ENCODE measurements around the gene PLPPR3.

Gene PLPPR3

DNA sequence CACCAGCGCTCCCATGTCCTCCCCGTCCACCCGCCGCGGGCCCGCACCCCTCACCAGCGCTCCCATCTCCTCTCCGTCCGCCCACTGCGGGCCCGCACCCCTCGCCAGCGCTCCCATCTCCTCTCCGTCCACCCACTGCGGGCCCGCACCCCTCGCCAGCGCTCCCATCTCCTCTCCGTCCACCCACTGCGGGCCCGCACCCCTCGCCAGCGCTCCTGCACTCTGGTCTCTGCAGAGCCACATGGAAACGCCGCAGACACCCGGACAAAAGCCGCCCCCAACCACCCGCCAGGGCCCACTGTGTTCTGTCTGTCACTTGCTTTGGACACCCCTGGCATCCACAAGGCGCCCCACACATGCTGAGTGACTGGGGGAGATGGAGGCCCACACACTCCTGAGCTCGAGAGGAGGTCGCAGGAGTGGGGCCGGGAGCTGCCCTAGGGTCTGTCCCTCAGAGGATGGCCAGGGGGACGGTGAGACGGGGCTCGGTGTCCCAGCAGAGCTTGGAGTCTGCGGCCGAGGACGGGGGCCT is 45.1 kb upstream of the PLPPR3 start (continued):
- TF ChIP-seq, protein P1, sequence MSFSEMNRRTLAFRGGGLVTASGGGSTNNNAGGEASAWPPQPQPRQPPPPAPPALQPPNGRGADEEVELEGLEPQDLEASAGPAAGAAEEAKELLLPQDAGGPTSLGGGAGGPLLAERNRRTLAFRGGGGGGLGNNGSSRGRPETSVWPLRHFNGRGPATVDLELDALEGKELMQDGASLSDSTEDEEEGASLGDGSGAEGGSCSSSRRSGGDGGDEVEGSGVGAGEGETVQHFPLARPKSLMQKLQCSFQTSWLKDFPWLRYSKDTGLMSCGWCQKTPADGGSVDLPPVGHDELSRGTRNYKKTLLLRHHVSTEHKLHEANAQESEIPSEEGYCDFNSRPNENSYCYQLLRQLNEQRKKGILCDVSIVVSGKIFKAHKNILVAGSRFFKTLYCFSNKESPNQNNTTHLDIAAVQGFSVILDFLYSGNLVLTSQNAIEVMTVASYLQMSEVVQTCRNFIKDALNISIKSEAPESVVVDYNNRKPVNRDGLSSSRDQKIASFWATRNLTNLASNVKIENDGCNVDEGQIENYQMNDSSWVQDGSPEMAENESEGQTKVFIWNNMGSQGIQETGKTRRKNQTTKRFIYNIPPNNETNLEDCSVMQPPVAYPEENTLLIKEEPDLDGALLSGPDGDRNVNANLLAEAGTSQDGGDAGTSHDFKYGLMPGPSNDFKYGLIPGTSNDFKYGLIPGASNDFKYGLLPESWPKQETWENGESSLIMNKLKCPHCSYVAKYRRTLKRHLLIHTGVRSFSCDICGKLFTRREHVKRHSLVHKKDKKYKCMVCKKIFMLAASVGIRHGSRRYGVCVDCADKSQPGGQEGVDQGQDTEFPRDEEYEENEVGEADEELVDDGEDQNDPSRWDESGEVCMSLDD (tag by site-specific recombination; IDR thresholded peaks at IDR 0.05): no peak

DNA sequence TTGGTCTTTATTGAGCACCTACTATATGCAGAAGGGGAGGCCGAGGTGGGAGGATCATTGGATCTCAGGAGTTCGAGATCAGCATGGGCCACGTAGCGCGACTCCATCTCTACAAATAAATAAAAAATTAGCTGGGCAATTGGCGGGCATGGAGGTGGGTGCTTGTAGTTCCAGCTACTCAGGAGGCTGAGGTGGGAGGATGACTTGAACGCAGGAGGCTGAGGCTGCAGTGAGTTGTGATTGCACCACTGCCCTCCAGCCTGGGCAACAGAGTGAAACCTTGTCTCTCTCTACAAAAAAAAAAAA is 41.5 kb upstream of the PLPPR3 start:
- POLR2A ChIA-PET: interaction anchor here (0.5 to 1.4 kb wide), 3 partner anchors 15 to 289 kb away, joined by 3 to 6 read pairs (median 4); partner anchors contain the start of genes MED16 and RNU6-9
- Histone ChIP-seq H3K36me3 (ENCODE audit: control insufficient read depth in 2 of 2, insufficient read depth in 1 of 2, low read length in 2 of 2) (peaks cover 0 to 10% of the 10 kb centered on the region in 2 experiments; a peak in 1 of 3 replicates), H3K9me3 (ENCODE audit: control insufficient read depth, insufficient read depth, low read depth, low read length) (no peaks in the 10 kb centered on the region), H3K27ac (ENCODE audit: extremely low read depth, low read depth, low read length) (no peak overlapping the region), H3K4me1 (ENCODE audit: control insufficient read depth, insufficient read depth, low read length) (no peaks in the 10 kb centered on the region), H3K4me3 (ENCODE audit: low read depth, low read length) (no peak overlapping the region)
- TF ChIP-seq, protein P2, sequence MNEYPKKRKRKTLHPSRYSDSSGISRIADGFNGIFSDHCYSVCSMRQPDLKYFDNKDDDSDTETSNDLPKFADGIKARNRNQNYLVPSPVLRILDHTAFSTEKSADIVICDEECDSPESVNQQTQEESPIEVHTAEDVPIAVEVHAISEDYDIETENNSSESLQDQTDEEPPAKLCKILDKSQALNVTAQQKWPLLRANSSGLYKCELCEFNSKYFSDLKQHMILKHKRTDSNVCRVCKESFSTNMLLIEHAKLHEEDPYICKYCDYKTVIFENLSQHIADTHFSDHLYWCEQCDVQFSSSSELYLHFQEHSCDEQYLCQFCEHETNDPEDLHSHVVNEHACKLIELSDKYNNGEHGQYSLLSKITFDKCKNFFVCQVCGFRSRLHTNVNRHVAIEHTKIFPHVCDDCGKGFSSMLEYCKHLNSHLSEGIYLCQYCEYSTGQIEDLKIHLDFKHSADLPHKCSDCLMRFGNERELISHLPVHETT (tag by site-specific recombination; IDR thresholded peaks at IDR 0.05): no peak
- TF ChIP-seq KLF8 (tag by site-specific recombination; IDR thresholded peaks at IDR 0.05): 0 out of 2 replicates have a peak, but pooled peaks have one; percentile 10
- peak; percentile 79; the same call in 1 of the 2 replicates for TF ChIP-seq ZNF664 (tag by site-specific recombination; IDR thresholded peaks at IDR 0.05)
- TF ChIP-seq ZNF549 (tag by site-specific recombination; IDR thresholded peaks at IDR 0.05): no peak
- TF ChIP-seq, protein P3, sequence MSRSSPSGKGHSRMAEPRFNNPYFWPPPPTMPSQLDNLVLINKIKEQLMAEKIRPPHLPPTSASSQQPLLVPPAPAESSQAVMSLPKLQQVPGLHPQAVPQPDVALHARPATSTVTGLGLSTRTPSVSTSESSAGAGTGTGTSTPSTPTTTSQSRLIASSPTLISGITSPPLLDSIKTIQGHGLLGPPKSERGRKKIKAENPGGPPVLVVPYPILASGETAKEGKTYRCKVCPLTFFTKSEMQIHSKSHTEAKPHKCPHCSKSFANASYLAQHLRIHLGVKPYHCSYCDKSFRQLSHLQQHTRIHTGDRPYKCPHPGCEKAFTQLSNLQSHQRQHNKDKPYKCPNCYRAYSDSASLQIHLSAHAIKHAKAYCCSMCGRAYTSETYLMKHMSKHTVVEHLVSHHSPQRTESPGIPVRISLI (tag by site-specific recombination; IDR thresholded peaks at IDR 0.05): no peak
- TF ChIP-seq ZBTB8A (tag by site-specific recombination; IDR thresholded peaks at IDR 0.05): no peak
- TF ChIP-seq, protein P4, sequence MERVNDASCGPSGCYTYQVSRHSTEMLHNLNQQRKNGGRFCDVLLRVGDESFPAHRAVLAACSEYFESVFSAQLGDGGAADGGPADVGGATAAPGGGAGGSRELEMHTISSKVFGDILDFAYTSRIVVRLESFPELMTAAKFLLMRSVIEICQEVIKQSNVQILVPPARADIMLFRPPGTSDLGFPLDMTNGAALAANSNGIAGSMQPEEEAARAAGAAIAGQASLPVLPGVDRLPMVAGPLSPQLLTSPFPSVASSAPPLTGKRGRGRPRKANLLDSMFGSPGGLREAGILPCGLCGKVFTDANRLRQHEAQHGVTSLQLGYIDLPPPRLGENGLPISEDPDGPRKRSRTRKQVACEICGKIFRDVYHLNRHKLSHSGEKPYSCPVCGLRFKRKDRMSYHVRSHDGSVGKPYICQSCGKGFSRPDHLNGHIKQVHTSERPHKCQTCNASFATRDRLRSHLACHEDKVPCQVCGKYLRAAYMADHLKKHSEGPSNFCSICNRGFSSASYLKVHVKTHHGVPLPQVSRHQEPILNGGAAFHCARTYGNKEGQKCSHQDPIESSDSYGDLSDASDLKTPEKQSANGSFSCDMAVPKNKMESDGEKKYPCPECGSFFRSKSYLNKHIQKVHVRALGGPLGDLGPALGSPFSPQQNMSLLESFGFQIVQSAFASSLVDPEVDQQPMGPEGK (tag by site-specific recombination; IDR thresholded peaks at IDR 0.05): no peak
- no peak for TF ChIP-seq GLIS2 (tag by site-specific recombination; IDR thresholded peaks at IDR 0.05)
- no peak for TF ChIP-seq KLF9 (tag by site-specific recombination; IDR thresholded peaks at IDR 0.05; ENCODE audit: low read depth)
- TF ChIP-seq ZNF521 (tag by site-specific recombination; IDR thresholded peaks at IDR 0.05): no peak
- CTCF ChIA-PET: interaction anchor here (0.6 to 1.8 kb wide), 10 partner anchors 17 to 145 kb away, joined by 3 to 10 read pairs (median 4); partner anchors contain the start of gene RNU6-9

DNA sequence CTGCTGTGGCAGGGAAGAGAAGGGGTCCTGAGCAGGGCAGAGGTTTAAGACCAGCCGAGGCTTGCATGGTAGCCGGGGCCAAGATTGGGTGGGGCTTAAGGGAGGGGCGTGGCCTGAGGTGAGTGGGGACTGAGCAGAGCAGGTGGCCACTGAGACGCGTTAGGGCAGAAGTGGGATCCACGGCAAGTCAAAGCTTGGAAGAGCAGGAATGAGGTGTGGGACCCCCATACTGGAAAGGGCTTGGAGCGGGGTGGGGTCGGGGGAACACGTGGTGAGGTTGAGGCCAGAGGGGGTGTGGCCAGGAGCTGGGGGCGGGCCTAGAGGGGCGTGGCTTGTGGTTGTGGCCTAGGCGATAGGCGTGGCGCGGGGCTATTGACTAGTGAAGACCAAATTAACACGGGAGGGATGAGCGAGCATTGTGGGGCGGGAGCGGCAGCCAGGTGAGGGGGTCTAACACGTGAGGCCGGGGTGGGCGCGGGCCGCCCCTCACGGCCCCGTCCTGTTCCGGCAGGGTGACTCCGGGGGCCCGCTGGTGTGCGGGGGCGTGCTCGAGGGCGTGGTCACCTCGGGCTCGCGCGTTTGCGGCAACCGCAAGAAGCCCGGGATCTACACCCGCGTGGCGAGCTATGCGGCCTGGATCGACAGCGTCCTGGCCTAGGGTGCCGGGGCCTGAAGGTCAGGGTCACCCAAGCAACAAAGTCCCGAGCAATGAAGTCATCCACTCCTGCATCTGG is 41.0 kb upstream of the PLPPR3 start:
- no peak overlapping the region for H3K4me3 ChIP-seq (ENCODE audit: low read depth, low read length)
- no peaks in the 10 kb centered on the region for H3K4me1 ChIP-seq (ENCODE audit: control insufficient read depth, insufficient read depth, low read length)
- H3K27ac ChIP-seq (ENCODE audit: extremely low read depth, low read depth, low read length): no peak overlapping the region
- ChIA-PET CTCF (interaction anchor here (0.9 to 1.8 kb wide), 3 partner anchors 58 to 99 kb away, joined by 3 to 10 read pairs (median 5); no protein-coding TSS in a partner anchor), POLR2A (interaction anchor here (0.5 to 1.4 kb wide), 2 partner anchors 16 to 30 kb away, joined by 3 to 6 read pairs; partner anchors contain the start of genes MED16 and RNU6-9)
- TF ChIP-seq ZNF24 (tag by site-specific recombination; IDR thresholded peaks at IDR 0.05) (no peak), KLF9 (tag by site-specific recombination; IDR thresholded peaks at IDR 0.05; ENCODE audit: low read depth) (peak; percentile 85), KLF1 (tag by site-specific recombination; IDR thresholded peaks at IDR 0.05) (peak; percentile 22), ZNF600 (tag by site-specific recombination; IDR thresholded peaks at IDR 0.05) (peak; percentile 51; the same call in 1 of the 2 replicates), ZNF529 (tag by site-specific recombination; IDR thresholded peaks at IDR 0.05; ENCODE audit: insufficient replicate concordance) (no peak), ZBTB1 (tag by site-specific recombination; IDR thresholded peaks at IDR 0.05) (no peak), KLF7 (tag by site-specific recombination; IDR thresholded peaks at IDR 0.05; ENCODE audit: borderline replicate concordance) (0 out of 2 replicates have a peak, but pooled peaks have one; percentile 13), KLF8 (tag by site-specific recombination; IDR thresholded peaks at IDR 0.05) (peak; percentile 28; the same call in 1 of the 2 replicates)
- H3K36me3 ChIP-seq (ENCODE audit: control insufficient read depth in 2 of 2, insufficient read depth in 1 of 2, low read length in 2 of 2): peaks cover 0 to 5% of the 10 kb centered on the region in 2 experiments; a peak in 1 of 3 replicates
- H3K9me3 ChIP-seq (ENCODE audit: control insufficient read depth, insufficient read depth, low read depth, low read length): no peaks in the 10 kb centered on the region

Data from HEK293 (cell line).